CMK (cell line): ENCODE data around the gene FHOD3.

Experiments
- DNase-seq: peaks from one replicate; pipeline ENCODE4 v3.0.0-alpha.2; 2010; ENCODE audit warnings: low read depth

The FHOD3 gene

GRCh38 chr18:36595046-36595817 lies 297.7 kb downstream of the FHOD3 start:
- no peak for DNase-seq

- no peak for DNase-seq
Observed at GRCh38 chr18:36595818-36596215, 298.3 kb downstream of the FHOD3 start.

- DNase-seq, result no peak
Observed at GRCh38 chr18:36597636-36598035, 300.1 kb downstream of the FHOD3 start.

DNA sequence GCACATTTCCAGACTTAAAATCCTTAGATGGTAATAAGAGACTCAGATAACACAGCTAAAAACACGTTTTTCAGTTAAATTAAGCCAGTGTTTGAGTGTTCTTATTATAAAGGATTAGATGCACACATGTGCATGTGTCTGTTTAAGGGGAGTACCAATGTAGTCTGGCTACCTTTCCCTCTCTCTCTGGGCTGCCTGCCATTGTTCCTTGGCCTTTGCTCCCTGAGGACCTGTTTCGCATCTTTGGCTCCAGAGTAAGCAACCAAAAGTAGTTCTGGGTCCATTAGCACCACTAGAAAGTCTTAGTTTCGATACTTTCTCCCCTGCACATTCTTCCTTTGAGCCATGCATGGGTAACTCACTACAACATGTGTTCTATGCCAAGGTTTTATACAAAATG lies 303.0 kb downstream of the FHOD3 start:
- no peak for DNase-seq

DNA sequence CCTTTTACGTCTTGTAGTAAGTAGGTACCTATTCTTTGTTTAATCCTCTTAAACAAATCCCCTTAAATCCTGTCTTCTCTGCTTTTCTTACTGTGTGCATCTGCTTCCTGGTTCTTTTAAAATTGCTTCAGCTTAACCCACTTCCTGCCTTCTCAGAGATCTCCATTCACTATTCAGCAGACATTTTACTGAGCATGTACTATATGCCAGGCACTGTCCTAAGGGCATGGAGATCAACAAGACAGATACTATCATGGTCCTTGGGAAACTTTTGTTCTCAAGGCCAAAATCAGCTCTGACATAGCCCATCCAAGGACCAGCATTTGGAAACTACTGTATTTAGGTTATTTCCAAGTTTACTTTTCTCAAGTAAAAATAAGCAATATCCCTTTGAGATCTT lies 303.8 kb downstream of the FHOD3 start:
- DNase-seq, result no peak

GRCh38 chr18:36602071-36602470 lies 304.6 kb downstream of the FHOD3 start:
- DNase-seq, result no peak

GRCh38 chr18:36602620-36603019 lies 305.1 kb downstream of the FHOD3 start:
- no peak for DNase-seq

GRCh38 chr18:36608107-36608506 lies 310.6 kb downstream of the FHOD3 start:
- DNase-seq, result no peak

- DNase-seq, result no peak
Observed at GRCh38 chr18:36610258-36610657, 312.7 kb downstream of the FHOD3 start.

DNA sequence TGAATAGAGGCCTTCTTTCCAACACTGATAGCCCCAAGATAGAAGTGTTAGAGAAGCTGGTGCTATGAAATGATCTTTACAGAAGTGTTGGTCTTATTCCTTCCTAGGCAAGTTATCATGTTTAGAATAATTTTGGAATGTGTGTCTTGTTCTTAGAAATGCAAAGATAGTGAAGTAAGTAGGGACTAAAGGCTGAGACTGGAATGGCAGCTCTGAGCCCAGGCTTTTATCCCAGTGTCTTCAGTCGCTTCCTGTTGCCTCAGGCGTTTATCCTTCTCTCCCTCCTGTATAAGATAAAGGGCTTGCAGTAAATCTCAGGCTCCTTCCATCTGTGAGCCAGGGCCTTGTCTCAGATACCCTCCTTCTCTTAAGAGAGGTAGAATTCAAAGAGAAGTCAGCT lies 313.1 kb downstream of the FHOD3 start:
- DNase-seq, result no peak

- DNase-seq, result no peak
Observed at GRCh38 chr18:36613069-36613468, 315.6 kb downstream of the FHOD3 start.

- no peak for DNase-seq
Observed at GRCh38 chr18:36613810-36614209, 316.3 kb downstream of the FHOD3 start.

- DNase-seq, result no peak
Observed at GRCh38 chr18:36620788-36621187, 323.3 kb downstream of the FHOD3 start.

DNA sequence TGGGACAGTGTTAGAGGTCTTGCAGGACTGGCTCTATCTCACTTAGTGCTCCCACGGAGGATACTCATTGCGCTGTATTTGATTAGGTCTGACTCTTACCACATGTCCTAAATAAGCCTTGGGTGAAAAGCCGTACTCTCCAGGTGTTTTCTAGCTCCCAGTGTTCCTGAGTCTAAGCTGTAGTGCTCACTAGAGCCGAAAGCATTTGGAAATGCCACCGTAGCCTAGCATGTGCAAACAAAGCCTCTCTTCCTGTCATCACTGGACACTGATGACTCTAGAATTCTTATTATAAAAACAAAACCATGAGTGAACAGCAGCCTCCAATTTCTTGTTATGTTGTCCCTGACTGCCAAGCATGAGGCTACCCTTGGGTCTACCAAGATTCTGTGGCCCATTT lies 325.1 kb downstream of the FHOD3 start:
- no peak for DNase-seq

- DNase-seq, result no peak
Observed at GRCh38 chr18:36623091-36623490, 325.6 kb downstream of the FHOD3 start.

DNA sequence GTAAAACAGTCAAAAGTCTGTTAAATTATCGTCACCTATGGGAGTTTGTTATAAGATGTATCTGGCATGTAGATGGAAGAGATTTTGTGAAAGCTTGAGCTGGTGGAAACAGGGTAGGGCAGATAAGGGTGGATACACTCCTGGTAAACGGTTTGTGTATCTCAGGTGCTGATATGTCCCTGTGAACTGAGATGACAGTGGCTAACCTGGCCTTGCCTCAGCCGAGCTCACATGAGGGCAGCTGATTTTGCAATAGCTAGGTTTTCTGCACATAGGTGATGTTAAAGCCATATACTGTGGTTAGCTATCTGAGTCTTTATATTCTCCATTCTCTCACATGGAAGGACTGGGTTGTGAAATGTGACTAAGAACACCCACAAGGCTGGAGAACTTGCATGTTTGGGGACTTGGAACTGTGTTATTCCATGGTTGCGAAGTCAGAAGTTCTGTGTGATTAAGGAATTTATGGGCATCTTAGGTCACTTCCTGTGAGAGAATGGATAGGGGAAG lies 326.2 kb downstream of the FHOD3 start:
- no peak for DNase-seq

DNA sequence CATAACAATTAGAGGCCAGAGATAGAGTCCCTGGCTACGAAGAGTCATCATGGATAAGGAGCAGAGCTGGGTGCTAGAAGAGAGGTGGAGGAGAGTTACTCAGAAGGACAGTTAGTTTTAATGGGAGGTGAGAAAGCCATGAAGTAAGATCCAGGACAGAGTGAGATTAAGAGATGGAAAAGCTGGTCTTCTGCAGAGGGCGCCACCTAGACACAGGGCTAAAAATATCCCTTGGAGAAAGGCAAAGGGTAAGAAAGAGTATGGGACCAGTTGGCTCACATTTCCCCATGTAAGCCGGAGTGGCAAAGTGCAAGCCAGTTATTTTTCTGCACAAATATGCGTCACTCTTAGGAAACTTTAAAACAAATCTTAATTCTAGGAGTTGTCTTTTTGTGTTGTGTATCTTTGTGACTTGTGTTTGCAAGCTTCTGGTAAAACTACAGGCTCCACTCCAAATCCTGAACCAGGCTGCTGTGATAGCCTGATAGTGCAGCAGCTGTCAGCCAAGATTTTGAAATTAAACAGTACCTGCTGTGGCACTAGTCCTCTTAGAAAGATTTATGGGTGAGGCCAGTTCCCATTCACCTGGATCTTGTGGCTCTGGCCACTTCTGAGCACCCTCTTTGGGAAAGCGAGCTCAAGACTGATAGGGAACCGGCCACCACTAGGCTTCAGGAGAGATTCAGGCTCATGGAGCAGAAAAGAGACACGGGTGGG lies 327.1 kb downstream of the FHOD3 start:
- DNase-seq, result no peak

GRCh38 chr18:36625386-36625785 lies 327.9 kb downstream of the FHOD3 start:
- no peak for DNase-seq

- DNase-seq, result no peak
Observed at GRCh38 chr18:36627637-36628036, 330.1 kb downstream of the FHOD3 start.

- no peak for DNase-seq
Observed at GRCh38 chr18:36628435-36629137, 331.1 kb downstream of the FHOD3 start.

DNA sequence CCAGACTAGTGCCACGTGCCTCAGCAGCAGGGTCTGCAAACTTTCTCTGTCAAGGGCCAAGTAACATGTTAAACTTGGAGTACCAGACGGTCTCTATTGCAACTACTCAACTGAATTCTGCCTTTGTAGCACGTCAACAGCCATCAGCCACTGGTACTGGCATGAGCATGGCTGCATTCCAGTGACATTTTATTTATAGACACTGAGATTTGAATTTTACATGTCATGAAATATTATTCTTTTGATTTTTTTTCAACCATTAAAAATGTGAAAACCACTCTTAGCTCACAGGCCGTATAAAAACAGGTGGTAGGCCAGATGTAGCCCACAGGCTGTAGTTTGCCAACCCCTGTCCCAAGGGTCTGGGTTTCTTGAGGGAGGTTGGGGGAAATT lies 331.6 kb downstream of the FHOD3 start:
- DNase-seq, result no peak

GRCh38 chr18:36629836-36630235 lies 332.3 kb downstream of the FHOD3 start:
- no peak for DNase-seq

- no peak for DNase-seq
Observed at GRCh38 chr18:36630917-36631316, 333.4 kb downstream of the FHOD3 start.
